ENCODE measurements around the gene PFKP.

PFKP gene

GRCh38 chr10:3028441-3028840, 38.9 kb upstream of the PFKP start:
- H3K79me2 ChIP-seq (ENCODE audit: low read length): no peaks in the 10 kb centered on the region
- no peak overlapping the region for H3K9ac ChIP-seq (ENCODE audit: low read length)
- H3K36me3 ChIP-seq (replicated peaks; ENCODE audit: low read depth, low read length): no peaks in the 10 kb centered on the region
- H3K4me1 ChIP-seq (ENCODE audit: low read length): no peaks in the 10 kb centered on the region
- H3K4me3 ChIP-seq (ENCODE audit: low read length): no peak overlapping the region
- peaks cover 13% of the 10 kb centered on the region for H3K27me3 ChIP-seq (ENCODE audit: low read depth, low read length)
- H2AFZ ChIP-seq (ENCODE audit: low read depth, low read length): no peak overlapping the region
- H3K9me3 ChIP-seq (ENCODE audit: insufficient read depth, low read length): no peaks in the 10 kb centered on the region
- no peak overlapping the region for H3K27ac ChIP-seq (ENCODE audit: low read length)
- TF ChIP-seq, protein P1, sequence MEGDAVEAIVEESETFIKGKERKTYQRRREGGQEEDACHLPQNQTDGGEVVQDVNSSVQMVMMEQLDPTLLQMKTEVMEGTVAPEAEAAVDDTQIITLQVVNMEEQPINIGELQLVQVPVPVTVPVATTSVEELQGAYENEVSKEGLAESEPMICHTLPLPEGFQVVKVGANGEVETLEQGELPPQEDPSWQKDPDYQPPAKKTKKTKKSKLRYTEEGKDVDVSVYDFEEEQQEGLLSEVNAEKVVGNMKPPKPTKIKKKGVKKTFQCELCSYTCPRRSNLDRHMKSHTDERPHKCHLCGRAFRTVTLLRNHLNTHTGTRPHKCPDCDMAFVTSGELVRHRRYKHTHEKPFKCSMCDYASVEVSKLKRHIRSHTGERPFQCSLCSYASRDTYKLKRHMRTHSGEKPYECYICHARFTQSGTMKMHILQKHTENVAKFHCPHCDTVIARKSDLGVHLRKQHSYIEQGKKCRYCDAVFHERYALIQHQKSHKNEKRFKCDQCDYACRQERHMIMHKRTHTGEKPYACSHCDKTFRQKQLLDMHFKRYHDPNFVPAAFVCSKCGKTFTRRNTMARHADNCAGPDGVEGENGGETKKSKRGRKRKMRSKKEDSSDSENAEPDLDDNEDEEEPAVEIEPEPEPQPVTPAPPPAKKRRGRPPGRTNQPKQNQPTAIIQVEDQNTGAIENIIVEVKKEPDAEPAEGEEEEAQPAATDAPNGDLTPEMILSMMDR (IDR thresholded peaks at IDR 0.05; ENCODE audit: low read depth, low read length): no peak
- no peak for TF ChIP-seq EZH2phosphoT487 (IDR thresholded peaks at IDR 0.05; ENCODE audit: low read depth)
- no peaks in the 10 kb centered on the region for H4K20me1 ChIP-seq (ENCODE audit: insufficient read depth, low read length)
- no peak overlapping the region for H3K4me2 ChIP-seq (ENCODE audit: low read length)

DNA sequence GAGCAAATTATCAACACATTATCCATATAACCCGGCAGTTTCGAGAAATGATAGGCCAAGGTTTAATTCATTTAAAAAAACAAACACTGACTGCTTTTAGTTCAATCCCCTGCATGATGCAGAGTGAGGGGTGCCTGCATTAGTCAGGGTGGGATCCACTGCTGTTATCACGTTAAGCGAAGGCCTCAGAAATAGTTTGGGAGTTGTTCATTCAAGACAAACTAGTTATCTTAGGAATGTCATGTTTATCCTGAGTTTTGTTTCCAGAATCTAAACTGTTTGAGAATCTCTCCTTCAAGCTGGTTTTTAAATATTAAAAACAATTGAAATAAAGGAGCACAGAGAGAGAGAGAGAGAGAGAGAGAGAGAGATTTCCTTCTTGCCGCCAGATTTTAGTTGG, 36.6 kb upstream of the PFKP start:
- Histone ChIP-seq H2AFZ (ENCODE audit: low read depth, low read length) (no peak overlapping the region), H3K79me2 (ENCODE audit: low read length) (no peaks in the 10 kb centered on the region), H3K9ac (ENCODE audit: low read length) (no peak overlapping the region), H3K27ac (ENCODE audit: low read length) (no peak overlapping the region), H3K36me3 (replicated peaks; ENCODE audit: low read depth, low read length) (no peaks in the 10 kb centered on the region), H3K4me3 (ENCODE audit: low read length) (no peak overlapping the region), H3K27me3 (ENCODE audit: low read depth, low read length) (peaks cover 2% of the 10 kb centered on the region; the same call in 1 of the 2 replicates), H3K4me1 (ENCODE audit: low read length) (peaks cover 4% of the 10 kb centered on the region), H3K9me3 (ENCODE audit: insufficient read depth, low read length) (no peaks in the 10 kb centered on the region), H4K20me1 (ENCODE audit: insufficient read depth, low read length) (no peaks in the 10 kb centered on the region), H3K4me2 (ENCODE audit: low read length) (no peak overlapping the region)
- no peak for TF ChIP-seq EZH2phosphoT487 (IDR thresholded peaks at IDR 0.05; ENCODE audit: low read depth)
- TF ChIP-seq, protein P1 (IDR thresholded peaks at IDR 0.05; ENCODE audit: low read depth, low read length): no peak

- Histone ChIP-seq H3K79me2 (ENCODE audit: low read length) (no peaks in the 10 kb centered on the region), H3K4me3 (ENCODE audit: low read length) (no peak overlapping the region), H3K36me3 (replicated peaks; ENCODE audit: low read depth, low read length) (no peaks in the 10 kb centered on the region), H3K4me1 (ENCODE audit: low read length) (peaks cover 11% of the 10 kb centered on the region), H4K20me1 (ENCODE audit: insufficient read depth, low read length) (no peaks in the 10 kb centered on the region), H3K9me3 (ENCODE audit: insufficient read depth, low read length) (no peaks in the 10 kb centered on the region), H3K27ac (ENCODE audit: low read length) (no peak overlapping the region), H2AFZ (ENCODE audit: low read depth, low read length) (no peak overlapping the region), H3K27me3 (ENCODE audit: low read depth, low read length) (no peaks in the 10 kb centered on the region), H3K9ac (ENCODE audit: low read length) (no peak overlapping the region), H3K4me2 (ENCODE audit: low read length) (no peak overlapping the region)
- TF ChIP-seq, protein P1 (IDR thresholded peaks at IDR 0.05; ENCODE audit: low read depth, low read length): no peak
- no peak for TF ChIP-seq EZH2phosphoT487 (IDR thresholded peaks at IDR 0.05; ENCODE audit: low read depth)
These were observed 35.9 kb upstream of the PFKP start for GRCh38 chr10:3031490-3031889.

DNA sequence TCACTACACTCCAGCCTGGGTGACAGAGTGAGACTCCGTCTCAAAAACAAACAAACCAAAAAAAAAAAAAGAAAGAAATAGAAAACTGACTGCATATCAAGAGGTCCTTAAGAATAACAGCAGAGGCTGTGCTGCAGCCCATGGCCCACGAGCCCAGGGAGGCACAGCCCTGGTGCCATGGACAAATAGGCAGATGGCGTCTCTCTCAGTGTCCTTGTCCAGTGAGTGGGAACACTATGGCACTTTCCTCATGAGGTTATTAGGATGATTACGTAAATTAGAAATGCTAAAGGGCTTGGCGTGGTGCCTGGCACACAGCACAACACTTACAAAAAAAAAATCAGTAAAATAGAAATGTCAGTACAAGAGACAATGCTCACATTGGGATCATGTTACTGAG, 33.4 kb upstream of the PFKP start:
- Histone ChIP-seq H3K9me3 (ENCODE audit: insufficient read depth, low read length) (no peaks in the 10 kb centered on the region), H3K4me1 (ENCODE audit: low read length) (peaks cover 21% of the 10 kb centered on the region), H3K4me3 (ENCODE audit: low read length) (no peak overlapping the region), H3K9ac (ENCODE audit: low read length) (no peak overlapping the region), H3K36me3 (replicated peaks; ENCODE audit: low read depth, low read length) (no peaks in the 10 kb centered on the region), H3K27ac (ENCODE audit: low read length) (no peak overlapping the region), H3K27me3 (ENCODE audit: low read depth, low read length) (no peaks in the 10 kb centered on the region), H3K79me2 (ENCODE audit: low read length) (no peaks in the 10 kb centered on the region), H3K4me2 (ENCODE audit: low read length) (no peak overlapping the region), H2AFZ (ENCODE audit: low read depth, low read length) (no peak overlapping the region), H4K20me1 (ENCODE audit: insufficient read depth, low read length) (no peaks in the 10 kb centered on the region)
- no peak for TF ChIP-seq EZH2phosphoT487 (IDR thresholded peaks at IDR 0.05; ENCODE audit: low read depth)
- TF ChIP-seq, protein P1 (IDR thresholded peaks at IDR 0.05; ENCODE audit: low read depth, low read length): no peak

Data from OCI-LY3 (cell line).